HG02623 (cell line): ENCODE results near the gene DLEC1.

Experiments used
- ATAC-seq: cut with Tn5 transposase; IDR thresholded peaks from one replicate; pipeline ENCODE4 v1.9.1; 2021; ENCODE audit warnings: moderate library complexity; ENCODE audit not compliant: unreplicated experiment

DLEC1 gene

DNA sequence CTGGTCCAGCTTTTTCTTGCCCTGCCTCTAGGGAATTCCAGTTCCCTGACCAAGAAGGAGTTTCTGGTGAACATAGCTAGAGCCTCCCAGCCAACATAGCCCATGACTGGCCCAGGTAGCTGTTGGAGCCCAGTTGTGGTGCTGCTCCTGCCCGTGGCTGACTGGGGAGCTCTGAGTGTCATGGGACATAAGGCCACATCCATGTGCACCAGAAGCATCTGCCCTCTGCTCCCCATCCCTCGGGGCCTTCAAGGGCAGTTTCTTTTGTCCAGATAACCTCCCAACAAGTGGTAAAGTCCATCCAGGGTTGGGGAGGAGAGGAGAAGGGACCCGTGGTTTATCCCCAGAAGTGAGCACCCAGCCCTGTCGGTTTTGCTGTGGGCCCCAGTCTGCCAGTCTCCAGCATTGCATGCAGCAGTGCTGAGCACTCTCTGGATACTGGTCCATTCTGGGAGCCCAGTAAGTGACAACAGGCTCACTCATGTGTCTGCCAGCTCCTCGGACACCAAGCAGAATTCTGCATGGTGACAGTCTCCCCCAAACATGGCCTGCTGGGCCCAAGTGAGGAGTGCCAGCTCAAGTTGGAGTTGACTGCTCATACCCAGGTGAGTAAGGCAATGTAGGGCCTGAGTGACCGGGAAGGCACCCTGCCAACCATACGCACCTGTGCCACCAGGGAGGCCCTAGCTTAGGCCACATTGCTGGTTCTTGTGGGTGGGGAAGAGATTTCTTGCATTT lies 69.1 kb downstream of the DLEC1 start:
- ATAC-seq = no peak

DNA sequence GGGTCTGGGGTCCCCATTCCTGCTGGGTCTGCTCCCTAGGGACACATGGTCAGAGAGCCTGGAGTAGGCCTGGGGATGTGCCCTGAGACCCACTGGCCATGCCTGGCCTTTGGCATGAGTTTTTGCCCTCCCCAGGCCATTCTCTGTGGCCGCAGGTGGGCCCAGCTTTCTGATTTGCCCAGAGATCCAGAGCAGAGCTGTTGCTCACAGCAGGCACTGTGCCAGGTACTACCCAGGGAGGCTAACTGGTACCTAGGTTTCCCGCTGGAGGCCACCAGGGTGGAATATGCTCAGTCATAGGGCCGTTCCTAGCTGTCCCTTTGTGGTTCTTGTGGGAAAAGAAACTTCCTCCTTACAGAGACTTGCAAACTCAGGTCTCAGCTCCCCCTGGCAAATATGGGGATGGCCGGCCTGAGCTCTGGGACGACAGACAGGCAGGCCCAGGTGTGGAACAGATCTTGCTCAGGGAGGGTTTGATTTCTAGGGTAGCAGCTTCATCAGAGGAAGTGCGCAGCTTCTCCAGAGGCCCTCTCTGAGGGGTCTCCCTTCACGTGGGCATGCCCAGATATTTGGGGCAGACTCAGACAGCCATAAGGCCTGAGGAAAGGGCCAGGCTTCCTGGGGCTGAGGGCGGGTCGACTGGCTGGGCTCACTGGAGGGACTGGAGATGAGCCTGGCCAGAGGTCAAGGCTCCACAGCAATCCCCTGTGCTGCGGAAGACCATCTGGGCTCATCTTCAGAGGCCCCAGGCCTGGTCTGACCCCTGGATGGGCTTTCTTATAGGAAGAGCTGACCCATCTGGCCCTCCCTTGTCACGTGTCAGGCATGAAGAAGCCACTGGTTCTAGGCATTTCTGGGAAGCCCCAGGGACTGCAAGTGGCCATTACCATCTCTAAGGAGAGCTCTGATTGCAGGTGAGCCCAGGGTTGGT lies 69.9 kb downstream of the DLEC1 start:
- ATAC-seq = no peak

DNA sequence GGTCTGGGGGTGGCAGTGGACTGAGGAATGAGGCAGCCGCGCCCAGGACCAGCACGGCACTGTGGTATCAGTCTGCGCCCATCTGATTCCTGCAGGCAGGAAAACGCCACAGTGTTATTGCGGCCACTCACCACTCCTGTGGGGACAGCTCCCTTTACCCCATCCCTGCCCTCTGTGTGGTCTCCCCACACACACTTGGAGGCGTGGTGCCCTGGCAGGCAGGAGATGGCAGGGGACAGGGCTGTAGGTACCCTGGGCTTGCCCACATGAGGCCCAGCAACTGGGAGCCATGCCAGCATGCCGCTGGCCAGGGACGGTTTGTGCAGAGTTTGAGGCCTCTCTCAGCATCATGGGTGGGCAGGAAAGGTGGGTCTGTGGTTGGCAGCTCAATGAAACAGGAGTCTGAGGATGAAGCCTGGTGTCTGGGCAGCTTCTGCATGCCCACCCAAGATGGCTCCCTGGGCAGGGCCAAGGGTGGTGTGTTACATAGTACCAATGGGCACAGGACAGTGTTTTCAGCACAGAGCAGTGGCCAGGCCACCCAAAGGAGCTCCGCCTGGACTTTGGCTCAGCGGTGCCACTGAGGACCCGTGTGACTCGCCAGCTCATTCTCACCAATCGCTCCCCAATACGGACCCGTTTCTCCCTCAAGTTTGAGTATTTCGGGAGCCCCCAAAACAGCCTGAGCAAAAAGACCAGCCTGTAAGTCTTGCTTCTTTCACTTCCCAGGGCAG lies 70.7 kb downstream of the DLEC1 start:
- no peak for ATAC-seq

GRCh38 chr3:38110314-38111050 lies 71.5 kb downstream of the DLEC1 start:
- ATAC-seq = no peak

- no peak for ATAC-seq
Observed at GRCh38 chr3:38111201-38111600, 72.2 kb downstream of the DLEC1 start.

- no peak for ATAC-seq
Observed at GRCh38 chr3:38111696-38112377, 72.8 kb downstream of the DLEC1 start.

- no peak for ATAC-seq
Observed at GRCh38 chr3:38112378-38112761, 73.4 kb downstream of the DLEC1 start.

GRCh38 chr3:38114052-38114874 lies 75.3 kb downstream of the DLEC1 start:
- ATAC-seq = no peak

- ATAC-seq = no peak
Observed at GRCh38 chr3:38114875-38115644, 76.1 kb downstream of the DLEC1 start.

DNA sequence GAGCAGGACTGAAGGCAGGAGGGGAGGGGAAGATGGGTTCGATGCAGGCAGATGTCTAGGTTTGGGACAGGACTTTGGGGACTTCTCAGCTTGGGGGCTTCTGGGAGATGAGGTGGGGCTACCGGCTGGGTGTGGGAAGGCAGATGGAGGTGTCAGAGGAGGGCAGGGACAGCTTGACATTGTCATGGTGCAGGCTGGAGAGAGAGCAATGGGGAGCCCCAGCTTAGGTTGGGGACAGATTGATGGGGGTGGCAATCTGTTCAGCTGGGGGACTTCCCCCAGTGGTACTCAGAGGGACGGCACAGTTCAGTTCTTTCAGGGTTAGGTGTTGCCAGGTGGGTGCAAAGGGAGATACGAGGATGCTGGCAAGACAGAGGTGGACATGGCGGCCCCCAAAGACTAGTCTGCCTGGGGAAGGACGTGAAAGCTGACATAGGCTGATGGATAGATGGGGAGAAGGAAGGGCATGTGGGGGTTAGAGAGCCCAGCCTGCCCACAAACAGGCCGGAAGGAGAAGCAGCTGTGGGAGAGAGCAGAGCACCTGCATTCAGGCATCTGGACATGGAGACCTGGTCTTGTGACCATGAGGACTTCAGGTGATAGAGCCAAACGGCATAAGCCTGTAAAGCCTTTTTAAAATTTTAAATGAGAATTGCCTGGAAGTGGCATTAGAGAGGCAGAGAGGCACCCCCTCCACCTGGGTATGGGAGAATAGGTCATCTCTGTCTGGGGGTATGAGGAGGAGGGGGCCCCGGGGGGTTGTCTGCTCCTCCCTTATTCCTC lies 76.8 kb downstream of the DLEC1 start:
- no peak for ATAC-seq

DNA sequence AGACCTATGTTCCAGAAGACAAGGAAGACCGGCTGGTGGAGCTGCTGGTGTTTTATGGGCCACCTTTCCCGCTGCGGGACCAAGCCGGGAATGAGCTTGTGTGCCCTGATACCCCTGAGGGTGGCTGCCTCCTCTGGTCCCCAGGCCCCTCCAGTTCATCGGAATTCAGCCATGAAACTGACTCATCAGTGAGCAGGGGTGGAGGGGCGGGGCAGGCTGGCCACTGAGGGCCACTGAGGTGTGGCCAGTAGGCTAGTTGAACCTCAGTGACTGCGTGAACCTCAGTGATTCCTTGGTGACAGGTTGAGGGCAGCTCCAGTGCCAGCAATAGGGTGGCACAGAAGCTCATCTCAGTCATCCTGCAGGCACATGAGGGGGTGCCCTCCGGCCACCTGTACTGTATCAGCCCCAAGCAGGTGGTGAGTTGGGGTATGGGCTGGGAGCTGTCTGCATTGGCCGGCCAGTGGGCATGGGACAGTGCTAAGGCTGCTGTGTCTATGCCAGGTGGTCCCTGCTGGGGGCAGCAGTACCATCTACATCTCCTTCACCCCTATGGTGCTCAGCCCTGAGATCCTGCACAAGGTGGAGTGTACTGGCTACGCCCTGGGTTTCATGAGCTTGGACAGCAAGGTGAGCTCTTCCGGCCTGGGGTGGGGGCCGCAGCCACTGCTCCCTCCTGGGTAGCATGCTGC lies 77.6 kb downstream of the DLEC1 start:
- no peak for ATAC-seq

- ATAC-seq = no peak
Observed at GRCh38 chr3:38117163-38117716, 78.2 kb downstream of the DLEC1 start.

DNA sequence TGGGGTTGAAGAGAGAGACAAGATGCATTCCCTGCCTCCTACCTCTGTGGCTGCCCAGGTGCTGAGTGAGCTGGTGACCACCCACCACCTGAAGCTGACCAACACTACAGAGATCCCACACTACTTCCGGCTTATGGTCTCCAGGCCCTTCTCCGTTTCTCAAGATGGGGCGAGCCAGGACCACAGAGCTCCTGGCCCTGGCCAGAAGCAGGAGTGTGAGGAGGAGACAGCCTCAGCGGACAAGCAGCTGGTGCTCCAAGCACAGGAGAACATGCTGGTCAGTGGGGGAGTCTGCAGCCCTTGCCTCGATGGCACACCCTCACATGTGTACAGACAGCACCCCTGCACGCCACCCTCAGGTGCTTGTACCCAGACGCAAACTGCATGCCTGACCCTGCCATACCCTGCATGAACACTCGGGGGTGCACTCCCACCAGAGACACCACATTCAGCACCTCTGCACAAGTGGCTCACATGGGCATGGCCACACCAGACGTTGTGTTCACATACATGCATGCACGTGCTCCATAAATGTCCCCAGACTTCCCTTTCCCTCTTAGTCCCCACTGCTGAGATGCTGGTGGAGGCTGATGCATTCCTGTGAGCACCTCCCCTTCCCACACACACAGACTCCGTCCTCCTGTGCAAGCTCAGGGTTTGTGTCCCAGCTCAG lies 78.9 kb downstream of the DLEC1 start:
- ATAC-seq = peak; percentile 62

DNA sequence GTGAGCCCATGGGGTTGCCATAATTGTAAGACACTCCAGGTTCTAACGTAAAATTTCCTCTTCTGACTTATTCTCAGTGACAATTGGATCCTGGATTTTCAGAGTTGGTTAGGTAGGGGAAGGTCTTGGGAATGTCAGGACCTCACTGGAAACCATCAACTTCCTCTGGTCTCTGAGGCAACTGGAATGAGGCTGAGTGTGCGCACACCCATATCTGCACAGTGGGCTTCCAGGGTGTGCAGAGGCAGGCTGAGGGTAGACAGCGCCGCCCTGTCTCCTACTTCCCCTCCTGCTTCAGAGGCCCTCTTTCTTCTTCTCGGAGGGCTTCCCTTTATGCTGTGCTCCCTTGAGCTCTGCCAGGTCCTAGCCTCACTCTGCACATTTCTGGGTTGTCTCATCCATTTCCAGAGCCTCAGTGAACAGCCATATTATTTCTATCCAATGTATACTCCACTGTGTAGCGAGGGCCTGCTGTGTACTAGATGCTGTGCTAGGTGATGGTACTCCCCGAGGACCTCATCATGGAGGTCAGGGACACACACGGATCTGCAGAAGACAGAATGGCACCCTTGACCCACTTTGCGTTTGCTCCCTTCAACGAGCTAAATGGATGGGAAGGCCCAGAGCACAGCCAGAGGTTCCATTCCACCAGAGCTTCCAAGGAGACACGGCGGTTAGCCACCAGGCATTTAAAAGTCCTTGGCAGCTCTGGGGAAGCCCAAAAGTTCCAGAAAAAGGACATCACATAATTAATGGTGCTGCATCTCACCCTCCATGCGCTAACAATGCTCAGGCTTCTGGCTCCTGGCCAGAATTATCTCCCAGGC lies 79.6 kb downstream of the DLEC1 start:
- ATAC-seq = no peak

GRCh38 chr3:38119248-38119544 lies 80.2 kb downstream of the DLEC1 start:
- no peak for ATAC-seq
